Activated T-cell treated with anti-CD3 and anti-CD28 coated beads, Interleukin-2, amount 50 U/mL, for 24 hours (primary cell): Measurements from ENCODE around the gene RIPK3.

Source experiments
- DNase-seq: peaks from one replicate; pipeline ENCODE4 v3.0.0-alpha.2; 2020
- H3K27ac Mint-ChIP-seq: 2 replicates; pipeline ENCODE4 v1.8.0; 2020; ENCODE audit warnings: mild to moderate bottlenecking, mixed read lengths
- H3K27me3 Mint-ChIP-seq: 2 replicates; pipeline ENCODE4 v1.8.0; 2020; ENCODE audit warnings: mixed read lengths
- H3K36me3 Mint-ChIP-seq: 2 replicates; pipeline ENCODE4 v1.8.0; 2020; ENCODE audit warnings: low read depth, mixed read lengths
- H3K4me1 Mint-ChIP-seq: 2 replicates; pipeline ENCODE4 v1.8.0; 2020; ENCODE audit warnings: low read depth, mixed read lengths
- H3K4me3 Mint-ChIP-seq: 2 replicates; pipeline ENCODE4 v1.8.0; 2020; ENCODE audit warnings: mild to moderate bottlenecking, moderate library complexity, mixed read lengths
- H3K9me3 Mint-ChIP-seq: 2 replicates; pipeline ENCODE4 v1.8.0; 2020; ENCODE audit warnings: mixed read lengths

Gene RIPK3

GRCh38 chr14:24312736-24313507, 26.9 kb downstream of the RIPK3 start:
- Mint-ChIP-seq H3K4me1 (peaks cover 80% of the 10 kb centered on the region), H3K9me3 (no peaks in the 10 kb centered on the region), H3K36me3 (peaks cover 59% of the 10 kb centered on the region), H3K27ac (peak overlapping the region; percentile 87), H3K4me3 (peak overlapping the region; percentile 80), H3K27me3 (no peaks in the 10 kb centered on the region)
- no peak for DNase-seq

GRCh38 chr14:24311837-24312615, 27.8 kb downstream of the RIPK3 start:
- no peak for DNase-seq
- H3K4me3 Mint-ChIP-seq = peak overlapping the region; percentile 80

GRCh38 chr14:24310646-24311604, 28.9 kb downstream of the RIPK3 start, which contains the start of gene LTB4R:
LTB4R (plus strand) TSS chr14:24311502; CDS start chr14:24315652, 4,150 bp downstream.
- peak; percentile 81 for DNase-seq
- H3K9me3 Mint-ChIP-seq = no peaks in the 10 kb centered on the region
- peak within 1 kb of the TSS; percentile 80 for H3K4me3 Mint-ChIP-seq
- H3K36me3 Mint-ChIP-seq = peaks cover 75% of the 10 kb centered on the region
- H3K27ac Mint-ChIP-seq = peak within 1 kb of the TSS; percentile 87
- H3K27me3 Mint-ChIP-seq = no peaks in the 10 kb centered on the region
- peaks cover 72% of the 10 kb centered on the region for H3K4me1 Mint-ChIP-seq

More at GRCh38 chr14:24311837-24312615, 27.8 kb downstream of the RIPK3 start:
- peaks cover 78% of the 10 kb centered on the region for H3K4me1 Mint-ChIP-seq
- no peaks in the 10 kb centered on the region for H3K9me3 Mint-ChIP-seq
- peak overlapping the region; percentile 87 for H3K27ac Mint-ChIP-seq
- H3K36me3 Mint-ChIP-seq = peaks cover 65% of the 10 kb centered on the region
- no peaks in the 10 kb centered on the region for H3K27me3 Mint-ChIP-seq

GRCh38 chr14:24310265-24310645, 29.5 kb downstream of the RIPK3 start:
- H3K4me3 Mint-ChIP-seq = peak overlapping the region; percentile 80
- H3K27ac Mint-ChIP-seq = peak overlapping the region; percentile 70
- DNase-seq = no peak
- no peaks in the 10 kb centered on the region for H3K27me3 Mint-ChIP-seq
- H3K4me1 Mint-ChIP-seq = peaks cover 72% of the 10 kb centered on the region
- H3K36me3 Mint-ChIP-seq = peaks cover 79% of the 10 kb centered on the region
- H3K9me3 Mint-ChIP-seq = no peaks in the 10 kb centered on the region

GRCh38 chr14:24309538-24310264, 30.1 kb downstream of the RIPK3 start, which contains the start of gene LTB4R2:
LTB4R2 (plus strand) TSS chr14:24310140; CDS start chr14:24310665, 525 bp downstream.
- peaks cover 67% of the 10 kb centered on the region for H3K4me1 Mint-ChIP-seq
- peak within 1 kb of the TSS; percentile 80 for H3K4me3 Mint-ChIP-seq
- H3K27ac Mint-ChIP-seq = peak within 1 kb of the TSS; percentile 70
- H3K27me3 Mint-ChIP-seq = no peaks in the 10 kb centered on the region
- no peak for DNase-seq
- peaks cover 80% of the 10 kb centered on the region for H3K36me3 Mint-ChIP-seq
- H3K9me3 Mint-ChIP-seq = no peaks in the 10 kb centered on the region

GRCh38 chr14:24308342-24309124, 31.3 kb downstream of the RIPK3 start:
- Mint-ChIP-seq H3K27ac (peak overlapping the region; percentile 57), H3K36me3 (peaks cover 80% of the 10 kb centered on the region), H3K9me3 (no peaks in the 10 kb centered on the region), H3K27me3 (no peaks in the 10 kb centered on the region), H3K4me3 (no peak overlapping the region), H3K4me1 (peaks cover 56% of the 10 kb centered on the region)
- DNase-seq = no peak

GRCh38 chr14:24307575-24308341, 32.0 kb downstream of the RIPK3 start, which contains the start of gene CIDEB:
CIDEB (minus strand) TSS chr14:24307977; CDS start chr14:24307858, 119 bp downstream.
- Mint-ChIP-seq H3K4me3 (no peak within 1 kb of the TSS), H3K27ac (peak within 1 kb of the TSS; percentile 57), H3K9me3 (no peaks in the 10 kb centered on the region), H3K36me3 (peaks cover 85% of the 10 kb centered on the region), H3K27me3 (no peaks in the 10 kb centered on the region), H3K4me1 (peaks cover 48% of the 10 kb centered on the region)
- peak; percentile 67 for DNase-seq

- no peak for DNase-seq
- Mint-ChIP-seq H3K9me3 (no peaks in the 10 kb centered on the region), H3K4me3 (no peak overlapping the region), H3K27me3 (no peaks in the 10 kb centered on the region), H3K4me1 (peaks cover 47% of the 10 kb centered on the region), H3K36me3 (peaks cover 87% of the 10 kb centered on the region), H3K27ac (peak overlapping the region; percentile 16)
Measured at GRCh38 chr14:24307156-24307574, 32.6 kb downstream of the RIPK3 start.

GRCh38 chr14:24304019-24304387, 35.8 kb downstream of the RIPK3 start:
- peaks cover 46% of the 10 kb centered on the region for H3K4me1 Mint-ChIP-seq
- H3K27ac Mint-ChIP-seq = no peak overlapping the region
- H3K27me3 Mint-ChIP-seq = no peaks in the 10 kb centered on the region
- peaks cover 98% of the 10 kb centered on the region for H3K36me3 Mint-ChIP-seq
- DNase-seq = no peak
- no peak overlapping the region for H3K4me3 Mint-ChIP-seq
- no peaks in the 10 kb centered on the region for H3K9me3 Mint-ChIP-seq

- Mint-ChIP-seq H3K27me3 (no peaks in the 10 kb centered on the region), H3K9me3 (no peaks in the 10 kb centered on the region), H3K4me3 (peak overlapping the region; percentile 92), H3K27ac (peak overlapping the region; percentile 96), H3K36me3 (peaks cover 76% of the 10 kb centered on the region), H3K4me1 (peaks cover 60% of the 10 kb centered on the region)
- no peak for DNase-seq
Measured at GRCh38 chr14:24300326-24300980, 39.3 kb downstream of the RIPK3 start.

GRCh38 chr14:24299255-24300191, 40.3 kb downstream of the RIPK3 start, which contains the start of the genes DHRS1 and NOP9:
DHRS1 (minus strand) TSS chr14:24299780; CDS start chr14:24299106, 674 bp downstream.
NOP9 (plus strand) TSS chr14:24299850; CDS start chr14:24299955, 105 bp downstream.
- Mint-ChIP-seq H3K4me1 (peaks cover 60% of the 10 kb centered on the region), H3K27me3 (no peaks in the 10 kb centered on the region), H3K36me3 (peaks cover 75% of the 10 kb centered on the region), H3K4me3 (peak within 1 kb of the TSS; percentile 92), H3K9me3 (no peaks in the 10 kb centered on the region), H3K27ac (peak within 1 kb of the TSS; percentile 96)
- DNase-seq = peak; percentile 97
